Adrenal gland (tissue), 5 donors: ENCODE data around the gene OR6C4.

Source experiments
- CTCF ChIP-seq, 6 experiments: fragments of 450-650 bp in 4 of 6; fragments of 200-600 bp in 2 of 6; sonication (generic) in 1 of 6; IDR thresholded peaks; 1 replicate in 5 of 6; 2 replicates in 1 of 6; pipeline versions ENCODE4 v1.5.1 to v1.8.0; 2016 to 2021; ENCODE audit warnings: antibody characterized with exemption in 6 of 6, mild to moderate bottlenecking in 2 of 6, moderate library complexity in 1 of 6
- POLR2A ChIP-seq, 2 donors: fragments of 450-650 bp; IDR thresholded peaks; one replicate each; pipeline ENCODE4 v1.6.1; 2017; ENCODE audit warnings: antibody characterized with exemption in 2 of 2, mild to moderate bottlenecking in 2 of 2, moderate library complexity in 1 of 2
- donor health status: DM: no; HTN: no; CAD: no.

- no peak for TF ChIP-seq CTCF (IDR thresholded peaks at IDR 0.05)
- no peak for TF ChIP-seq POLR2A (IDR thresholded peaks at IDR 0.05)
These were observed 33.7 kb upstream of the OR6C4 start for GRCh38 chr12:55515696-55516095.
